GM12875 (cell line): Measurements from ENCODE around the gene CDK17.
"Not testable (repeated sequence)": the region's sequence is repeated elsewhere in the genome, so short reads cannot be mapped to it uniquely, and the experiment has no call there.

Experiments
- H3K4me3 ChIP-seq: one replicate; pipeline ENCODE4 v1.5.1; 2011; ENCODE audit warnings: low read depth, low read length, control low read depth
- TF ChIP-seq, protein P1 (sequence below): IDR thresholded peaks from 2 replicates; pipeline ENCODE4 v1.5.1; 2011; ENCODE audit warnings: low read depth, mild to moderate bottlenecking, control low read depth, inconsistent platforms, low read length, moderate library complexity, borderline replicate concordance; ENCODE audit not compliant: insufficient read depth

Gene CDK17

DNA sequence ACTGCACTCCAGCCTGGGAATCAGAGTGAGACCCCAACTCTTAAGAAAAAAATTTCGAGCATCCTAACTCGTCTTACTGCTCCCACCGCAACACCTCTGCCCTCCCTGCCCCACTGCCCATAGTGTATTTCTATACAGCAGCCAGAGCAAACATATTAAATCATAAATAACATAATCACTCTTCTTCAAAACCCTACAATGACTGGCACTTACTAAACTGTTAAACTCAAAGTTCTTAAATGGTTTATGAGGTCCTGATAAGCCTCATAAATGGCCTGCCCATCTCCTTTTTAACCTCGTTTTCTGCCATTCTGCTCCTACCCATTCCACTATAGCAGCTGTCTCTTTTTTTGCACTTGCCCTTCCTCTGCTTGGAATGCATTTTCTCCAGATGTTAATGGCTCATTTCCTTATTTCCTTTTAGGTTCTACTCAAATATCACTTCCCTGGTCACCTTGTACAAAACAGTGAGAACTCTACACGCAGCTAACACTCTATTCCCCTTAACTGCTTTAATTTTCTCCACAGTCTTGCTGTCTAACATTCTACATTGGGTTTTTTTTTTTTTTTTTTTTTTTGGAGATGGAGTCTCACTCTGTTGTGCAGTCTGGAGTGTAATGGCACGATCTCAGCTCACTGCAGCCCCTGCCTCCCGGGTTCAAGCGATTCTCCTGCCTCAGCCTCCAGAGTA, 45.2 kb downstream of the CDK17 start:
- no peak overlapping the region for H3K4me3 ChIP-seq
- TF ChIP-seq, protein P1, sequence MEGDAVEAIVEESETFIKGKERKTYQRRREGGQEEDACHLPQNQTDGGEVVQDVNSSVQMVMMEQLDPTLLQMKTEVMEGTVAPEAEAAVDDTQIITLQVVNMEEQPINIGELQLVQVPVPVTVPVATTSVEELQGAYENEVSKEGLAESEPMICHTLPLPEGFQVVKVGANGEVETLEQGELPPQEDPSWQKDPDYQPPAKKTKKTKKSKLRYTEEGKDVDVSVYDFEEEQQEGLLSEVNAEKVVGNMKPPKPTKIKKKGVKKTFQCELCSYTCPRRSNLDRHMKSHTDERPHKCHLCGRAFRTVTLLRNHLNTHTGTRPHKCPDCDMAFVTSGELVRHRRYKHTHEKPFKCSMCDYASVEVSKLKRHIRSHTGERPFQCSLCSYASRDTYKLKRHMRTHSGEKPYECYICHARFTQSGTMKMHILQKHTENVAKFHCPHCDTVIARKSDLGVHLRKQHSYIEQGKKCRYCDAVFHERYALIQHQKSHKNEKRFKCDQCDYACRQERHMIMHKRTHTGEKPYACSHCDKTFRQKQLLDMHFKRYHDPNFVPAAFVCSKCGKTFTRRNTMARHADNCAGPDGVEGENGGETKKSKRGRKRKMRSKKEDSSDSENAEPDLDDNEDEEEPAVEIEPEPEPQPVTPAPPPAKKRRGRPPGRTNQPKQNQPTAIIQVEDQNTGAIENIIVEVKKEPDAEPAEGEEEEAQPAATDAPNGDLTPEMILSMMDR = no peak

DNA sequence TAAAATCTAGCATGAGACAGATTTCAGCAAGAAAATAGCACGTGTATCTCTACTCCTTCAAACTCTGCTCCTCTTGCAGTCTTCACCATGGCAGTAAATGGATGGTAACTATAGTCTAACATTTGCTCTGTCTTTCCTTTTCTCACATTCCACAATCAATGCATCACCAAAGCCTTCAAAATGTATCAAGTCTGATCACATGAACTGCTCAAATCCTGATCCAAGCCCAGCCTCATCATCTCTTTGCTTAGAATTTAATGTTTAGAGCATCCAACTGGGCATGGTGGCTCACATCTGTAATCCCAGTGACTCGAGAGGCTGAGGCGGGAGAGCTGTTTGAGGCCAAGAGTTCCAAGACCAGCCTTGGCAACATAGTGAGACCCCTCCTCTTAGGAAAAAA, 45.9 kb downstream of the CDK17 start:
- no peak overlapping the region for H3K4me3 ChIP-seq
- TF ChIP-seq, protein P1 = no peak

DNA sequence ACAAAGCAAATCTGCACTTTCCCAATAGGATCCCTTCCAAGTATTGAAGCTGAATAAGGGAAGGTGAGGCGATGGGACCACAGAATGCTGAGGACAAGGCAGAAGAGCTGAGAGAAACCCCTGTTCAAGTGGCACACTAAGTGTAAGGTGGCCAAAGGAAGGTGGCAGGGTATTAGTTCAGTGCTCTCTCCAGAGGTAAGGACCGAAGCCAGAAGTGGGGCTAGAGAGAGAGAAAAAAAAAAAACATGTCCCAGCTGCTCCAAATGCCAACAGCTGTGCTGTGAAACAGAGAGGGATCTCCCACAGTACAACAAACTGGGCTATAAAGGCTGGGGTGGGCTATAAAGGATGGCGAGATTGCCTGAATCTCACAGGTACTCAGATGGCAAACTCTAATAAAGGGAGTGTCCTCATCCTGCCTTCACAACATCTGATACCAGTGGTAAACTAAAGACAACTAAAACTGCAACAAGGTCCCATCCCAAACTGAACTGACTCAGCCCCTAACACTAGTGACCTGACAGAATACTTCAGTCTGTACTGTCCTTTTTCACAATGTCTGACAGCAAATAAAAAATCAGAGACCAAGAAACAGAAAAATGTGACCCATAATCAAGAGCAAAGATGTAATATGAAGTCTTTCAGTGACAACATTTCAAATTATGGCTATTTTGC, 47.9 kb downstream of the CDK17 start:
- TF ChIP-seq, protein P1 = no peak
- no peak overlapping the region for H3K4me3 ChIP-seq

DNA sequence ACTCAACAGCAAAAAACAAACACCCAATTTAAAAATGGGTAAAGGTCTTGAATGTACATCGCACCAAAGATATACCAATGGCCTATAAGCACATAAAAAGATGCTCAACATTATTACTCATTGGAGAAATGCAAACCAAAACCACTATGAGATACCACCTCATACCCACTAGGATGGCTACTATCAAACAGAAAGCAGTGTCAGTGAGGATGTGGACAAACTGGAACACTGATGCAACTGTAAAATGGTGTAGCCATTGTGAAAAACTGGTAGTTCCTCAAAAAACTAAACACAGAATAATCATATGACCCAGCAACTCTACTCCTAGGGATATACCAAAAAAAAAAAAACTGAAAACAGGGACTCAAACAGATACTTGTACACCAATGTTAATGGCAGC, 49.3 kb downstream of the CDK17 start:
- no peak overlapping the region for H3K4me3 ChIP-seq
- TF ChIP-seq, protein P1 = no peak

DNA sequence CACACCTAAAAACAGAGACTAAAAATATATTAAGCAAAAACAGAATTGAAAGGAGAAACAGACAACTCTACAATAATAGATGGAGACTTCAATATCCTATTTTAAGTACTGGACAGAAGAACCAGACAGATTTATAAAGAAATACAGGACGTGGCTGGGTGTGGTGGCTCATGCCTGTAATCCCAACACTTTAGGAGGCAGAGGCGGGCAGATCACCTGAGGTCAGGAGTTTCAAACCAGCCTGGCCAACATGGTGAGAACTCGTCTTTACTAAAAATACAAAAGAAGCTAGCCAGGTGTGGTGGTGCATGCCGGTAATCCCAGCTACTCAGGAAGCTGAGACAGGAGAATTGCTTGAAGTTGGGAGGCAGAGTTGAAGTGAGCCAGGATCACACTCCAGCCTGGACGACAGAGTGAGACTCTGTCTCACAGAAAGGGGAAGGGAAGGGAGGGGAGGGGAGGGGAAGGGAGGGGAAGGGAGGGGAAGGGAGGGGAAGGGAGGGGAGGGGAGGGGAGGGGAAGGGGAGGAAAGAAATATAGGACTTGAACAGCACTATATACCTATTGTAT, 53.0 kb downstream of the CDK17 start:
- TF ChIP-seq, protein P1 = no peak
- H3K4me3 ChIP-seq = no peak overlapping the region

DNA sequence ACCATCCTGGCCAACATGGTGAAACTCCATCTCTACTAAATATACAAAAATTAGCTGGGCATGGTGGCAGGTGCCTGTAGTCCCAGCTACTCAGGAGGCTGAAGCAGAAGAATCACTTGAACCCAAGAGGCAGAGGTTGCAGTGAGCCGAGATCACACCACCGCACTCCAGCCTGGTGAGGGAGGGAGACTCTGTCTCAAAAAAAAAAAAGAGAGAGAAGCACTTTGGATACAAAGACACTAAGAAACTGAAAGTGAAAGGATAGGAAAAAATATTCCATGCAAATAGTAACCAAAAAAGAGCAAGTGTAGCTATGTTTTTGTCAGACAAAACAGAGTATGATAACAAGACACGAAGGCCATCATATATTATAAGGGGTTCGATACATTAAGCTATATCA, 53.5 kb downstream of the CDK17 start:
- H3K4me3 ChIP-seq = not testable (repeated sequence)

DNA sequence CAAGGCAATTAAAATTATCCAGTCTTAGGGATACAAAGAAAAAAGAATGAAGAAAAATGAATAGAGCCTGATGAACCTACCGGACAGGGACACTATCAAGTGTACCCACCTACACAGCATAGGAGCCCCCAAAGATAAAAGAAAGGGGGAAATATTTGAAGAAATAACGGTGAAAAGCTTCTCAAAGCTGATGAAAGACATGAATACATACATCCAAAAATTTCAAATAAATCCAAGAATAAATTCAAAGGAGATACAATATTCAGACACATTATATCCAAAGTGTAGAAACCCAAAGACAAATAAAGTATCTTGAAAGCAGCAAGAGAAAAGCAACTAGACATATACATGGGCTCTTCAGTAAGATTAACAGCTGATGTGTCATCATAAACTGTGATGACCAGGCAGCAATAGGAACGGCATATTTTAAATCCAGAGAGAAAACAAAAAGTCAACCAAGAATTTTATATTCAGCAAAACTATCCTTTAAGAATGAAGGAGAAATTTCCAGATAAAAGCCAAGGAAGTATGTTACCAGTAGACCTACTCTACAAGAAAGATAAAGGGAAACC, 56.0 kb downstream of the CDK17 start:
- no peak overlapping the region for H3K4me3 ChIP-seq
- TF ChIP-seq, protein P1 = no peak
